Measurements from ENCODE around the gene HIBADH.

DNA sequence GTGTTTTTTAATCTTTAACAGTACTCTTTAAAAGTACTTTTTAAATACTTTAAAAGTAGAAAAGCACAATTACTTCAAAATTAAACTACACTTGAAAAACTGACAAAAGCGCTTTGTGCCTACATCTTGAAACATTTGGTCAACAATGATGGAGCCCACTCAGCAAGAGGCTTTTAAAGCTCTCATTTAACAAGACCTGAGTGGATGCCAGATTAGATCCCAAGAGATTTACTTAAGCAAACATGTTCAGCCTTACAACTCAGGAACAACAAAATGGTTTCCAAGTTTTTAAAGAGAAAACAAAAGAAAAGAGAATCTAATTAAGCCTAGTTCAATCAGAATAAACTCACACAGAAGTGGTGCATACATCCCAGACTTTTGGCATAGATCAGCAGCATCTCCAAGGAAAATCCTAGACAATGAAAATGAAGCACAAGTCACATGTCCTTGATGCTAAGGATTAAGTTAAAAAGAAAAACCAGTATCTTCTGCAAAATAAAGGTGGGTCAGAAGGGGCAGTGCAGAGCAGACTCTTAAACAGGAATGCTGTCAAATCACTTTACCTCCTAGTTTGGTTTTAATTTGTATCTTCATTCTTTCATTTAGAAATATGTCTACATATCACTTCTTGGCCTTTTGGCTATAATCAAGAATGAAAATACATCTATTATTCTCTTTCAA, 26.2 kb downstream of the HIBADH start:
- TF ChIP-seq, protein P1, sequence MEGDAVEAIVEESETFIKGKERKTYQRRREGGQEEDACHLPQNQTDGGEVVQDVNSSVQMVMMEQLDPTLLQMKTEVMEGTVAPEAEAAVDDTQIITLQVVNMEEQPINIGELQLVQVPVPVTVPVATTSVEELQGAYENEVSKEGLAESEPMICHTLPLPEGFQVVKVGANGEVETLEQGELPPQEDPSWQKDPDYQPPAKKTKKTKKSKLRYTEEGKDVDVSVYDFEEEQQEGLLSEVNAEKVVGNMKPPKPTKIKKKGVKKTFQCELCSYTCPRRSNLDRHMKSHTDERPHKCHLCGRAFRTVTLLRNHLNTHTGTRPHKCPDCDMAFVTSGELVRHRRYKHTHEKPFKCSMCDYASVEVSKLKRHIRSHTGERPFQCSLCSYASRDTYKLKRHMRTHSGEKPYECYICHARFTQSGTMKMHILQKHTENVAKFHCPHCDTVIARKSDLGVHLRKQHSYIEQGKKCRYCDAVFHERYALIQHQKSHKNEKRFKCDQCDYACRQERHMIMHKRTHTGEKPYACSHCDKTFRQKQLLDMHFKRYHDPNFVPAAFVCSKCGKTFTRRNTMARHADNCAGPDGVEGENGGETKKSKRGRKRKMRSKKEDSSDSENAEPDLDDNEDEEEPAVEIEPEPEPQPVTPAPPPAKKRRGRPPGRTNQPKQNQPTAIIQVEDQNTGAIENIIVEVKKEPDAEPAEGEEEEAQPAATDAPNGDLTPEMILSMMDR (IDR thresholded peaks at IDR 0.05): no peak
- TF ChIP-seq POLR2A (IDR thresholded peaks at IDR 0.05): no peak
